AG20443 (cell line): ENCODE data around the gene CGRRF1.
A peak's percentile ranks its signal among the peaks of the same experiment; 100 is the strongest.

Source experiments
- DNase-seq: peaks from one replicate; pipeline ENCODE4 v3.0.0; 2012; ENCODE audit warnings: low spot score, mixed read lengths

Gene CGRRF1

DNA sequence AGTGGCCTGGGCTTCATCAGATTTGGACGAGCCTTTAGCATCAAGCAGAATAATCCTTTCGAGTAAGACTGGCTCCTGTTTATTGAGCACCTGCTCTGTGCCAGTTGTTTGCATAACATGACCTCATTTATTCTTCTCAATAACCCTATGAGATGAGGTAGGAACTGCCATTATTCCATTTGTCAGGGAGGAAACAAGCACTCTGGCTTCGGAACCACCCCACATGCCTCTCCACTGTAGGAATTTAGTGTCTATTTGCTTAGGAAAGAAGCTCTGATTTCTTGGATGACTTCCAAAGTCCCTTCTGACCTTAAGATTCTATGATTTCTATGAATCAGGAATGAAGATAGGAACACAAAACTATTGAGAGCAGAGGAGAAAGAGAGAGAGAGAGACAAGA, 68.3 kb downstream of the CGRRF1 start:
- DNase-seq, result no peak

DNA sequence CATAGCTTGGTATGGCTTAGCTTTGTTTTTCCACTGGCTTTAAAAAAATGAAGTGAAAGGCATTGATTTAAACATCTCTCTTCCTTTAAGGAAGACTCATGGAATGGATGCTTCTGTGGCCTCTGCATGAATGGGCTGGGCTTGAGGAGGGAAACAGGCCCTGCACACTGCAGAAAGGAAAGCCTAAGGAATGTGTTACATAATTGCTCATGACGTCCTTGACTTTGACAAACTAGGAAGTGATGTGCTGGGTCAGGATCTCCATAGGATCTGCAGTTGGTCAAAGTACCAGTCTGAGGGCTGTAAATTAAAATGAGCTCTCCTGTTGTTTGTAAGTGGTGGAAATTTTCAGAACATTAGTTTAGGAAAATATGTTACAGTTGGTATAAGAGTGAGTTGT, 69.9 kb downstream of the CGRRF1 start:
- peak; percentile 48 for DNase-seq

DNA sequence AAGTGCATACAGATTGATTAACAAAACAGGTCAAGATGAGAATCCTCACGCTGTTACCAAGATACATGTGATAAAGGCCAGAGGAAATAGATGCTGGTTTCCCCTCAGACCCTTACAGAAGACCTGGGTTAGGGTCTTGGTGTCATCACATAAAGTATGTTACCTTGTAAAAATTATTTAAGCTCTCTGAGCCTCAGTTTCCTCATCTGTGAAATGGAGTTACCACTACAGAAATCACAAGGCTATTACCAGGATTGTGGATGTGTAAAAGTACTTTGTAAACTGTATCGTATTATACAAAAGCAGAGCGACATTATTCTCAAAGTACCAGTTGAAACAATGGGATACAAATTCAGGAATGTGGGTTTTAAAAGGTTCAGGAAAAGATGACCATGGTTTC, 71.2 kb downstream of the CGRRF1 start:
- no peak for DNase-seq

DNA sequence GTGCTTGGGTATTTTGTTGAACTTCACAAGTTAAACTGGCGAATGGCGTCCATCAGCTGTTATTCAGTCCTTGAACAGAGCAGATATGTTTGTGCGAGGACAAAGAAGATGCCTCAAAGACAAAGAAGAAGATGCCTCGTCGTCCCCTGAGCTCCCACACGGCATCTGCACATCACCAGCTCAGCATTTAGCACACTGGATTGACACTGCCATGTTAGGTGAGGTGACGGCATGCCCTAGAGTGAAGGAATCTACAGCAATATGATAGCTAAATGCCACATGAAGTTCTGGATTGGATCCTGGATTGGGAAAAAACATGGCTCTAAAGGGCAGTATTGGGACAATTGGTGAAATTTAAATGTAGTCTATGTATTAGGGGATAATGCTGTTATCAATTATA, 72.6 kb downstream of the CGRRF1 start:
- no peak for DNase-seq

DNA sequence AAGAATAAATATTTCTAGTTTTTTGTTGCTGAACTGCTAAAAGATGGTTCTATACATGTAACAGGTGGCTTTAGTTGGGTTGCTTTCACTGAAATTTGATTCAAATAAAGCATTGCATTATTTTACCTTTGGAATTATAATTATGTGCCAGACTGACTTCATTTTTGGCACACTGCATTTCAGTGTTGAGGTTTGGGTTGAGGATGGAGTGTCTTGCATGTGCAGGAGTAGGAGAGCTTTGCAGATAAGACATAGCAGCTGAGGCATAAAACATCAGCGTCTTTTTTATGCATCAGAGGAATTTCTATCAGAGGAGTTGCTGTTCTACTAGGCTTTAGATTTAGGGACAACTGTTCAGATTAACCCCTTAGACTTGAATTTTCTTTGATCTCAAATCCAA, 74.4 kb downstream of the CGRRF1 start:
- DNase-seq, result no peak

DNA sequence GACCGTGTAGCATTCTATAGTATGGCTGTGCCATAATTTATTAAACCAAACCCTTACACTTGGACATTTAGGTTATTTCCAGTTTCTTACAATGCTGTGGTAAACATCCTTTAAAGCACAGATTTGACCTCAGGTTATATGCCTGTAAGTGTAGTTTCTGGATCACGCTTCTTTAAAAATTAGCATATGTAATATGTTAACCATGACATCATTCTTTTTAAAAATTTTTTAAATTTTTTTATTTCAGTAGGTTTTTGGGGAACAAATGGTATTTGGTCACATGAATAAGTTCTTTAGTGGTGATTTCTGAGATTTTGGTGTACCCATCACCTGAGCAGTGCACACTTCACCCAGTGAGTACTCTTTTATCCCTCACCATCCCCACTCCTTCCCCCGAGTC, 75.5 kb downstream of the CGRRF1 start:
- no peak for DNase-seq
